ENCODE data around the gene LNP1.

LNP1 gene

GRCh38 chr3:100366424-100366823 lies 34.9 kb upstream of the LNP1 start:
- Histone ChIP-seq H3K4me1 (ENCODE audit: control insufficient read depth, insufficient read depth, low read length, poor library complexity, severe bottlenecking) (no peaks in the 10 kb centered on the region), H3K36me3 (ENCODE audit: control insufficient read depth, insufficient read depth, low read length) (peaks cover 35% of the 10 kb centered on the region), H3K9me3 (ENCODE audit: control insufficient read depth, low read length) (no peaks in the 10 kb centered on the region)

GRCh38 chr3:100368441-100368840 lies 32.9 kb upstream of the LNP1 start:
- no peak overlapping the region for H3K27ac ChIP-seq (ENCODE audit: insufficient read depth, low read length, poor library complexity, severe bottlenecking)
- no peaks in the 10 kb centered on the region for H3K9me3 ChIP-seq (ENCODE audit: control insufficient read depth, low read length)
- no peaks in the 10 kb centered on the region for H3K27me3 ChIP-seq (replicated peaks; ENCODE audit: control insufficient read depth, insufficient read depth, low read length, poor library complexity, severe bottlenecking)
- DNase-seq: no peak
- no peaks in the 10 kb centered on the region for H3K4me1 ChIP-seq (ENCODE audit: control insufficient read depth, insufficient read depth, low read length, poor library complexity, severe bottlenecking)
- peaks cover 41% of the 10 kb centered on the region for H3K36me3 ChIP-seq (ENCODE audit: control insufficient read depth, insufficient read depth, low read length)
- H3K4me3 ChIP-seq (ENCODE audit: insufficient read depth, low read depth, low read length, poor library complexity, severe bottlenecking): no peak overlapping the region

More at GRCh38 chr3:100366424-100366823, 34.9 kb upstream of the LNP1 start:
- Histone ChIP-seq H3K27me3 (replicated peaks; ENCODE audit: control insufficient read depth, insufficient read depth, low read length, poor library complexity, severe bottlenecking) (no peaks in the 10 kb centered on the region), H3K27ac (ENCODE audit: insufficient read depth, low read length, poor library complexity, severe bottlenecking) (no peak overlapping the region), H3K4me3 (ENCODE audit: insufficient read depth, low read depth, low read length, poor library complexity, severe bottlenecking) (no peak overlapping the region)
- no peak for DNase-seq

DNA sequence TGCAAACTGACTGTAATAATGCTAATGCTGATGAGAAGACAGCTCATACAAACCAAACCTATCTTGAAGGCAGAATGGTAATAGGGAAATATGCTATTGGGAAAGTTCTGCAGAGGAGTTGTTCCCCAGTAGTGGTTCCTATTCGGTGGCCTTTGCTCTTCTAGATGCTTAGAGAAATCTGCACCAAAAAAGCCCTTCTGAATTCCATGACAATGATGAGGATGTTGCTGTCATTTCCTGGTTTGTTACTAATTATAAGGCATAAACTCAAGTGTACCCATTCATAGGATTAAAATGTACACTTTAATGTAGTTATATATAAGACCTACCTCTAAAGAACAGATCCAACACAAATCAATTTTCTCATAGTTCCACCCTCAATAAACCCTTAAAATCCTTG lies 30.6 kb upstream of the LNP1 start:
- Histone ChIP-seq H3K27ac (ENCODE audit: insufficient read depth, low read length, poor library complexity, severe bottlenecking) (no peak overlapping the region), H3K9me3 (ENCODE audit: control insufficient read depth, low read length) (no peaks in the 10 kb centered on the region), H3K27me3 (replicated peaks; ENCODE audit: control insufficient read depth, insufficient read depth, low read length, poor library complexity, severe bottlenecking) (no peaks in the 10 kb centered on the region), H3K4me3 (ENCODE audit: insufficient read depth, low read depth, low read length, poor library complexity, severe bottlenecking) (no peak overlapping the region), H3K36me3 (ENCODE audit: control insufficient read depth, insufficient read depth, low read length) (peaks cover 54% of the 10 kb centered on the region), H3K4me1 (ENCODE audit: control insufficient read depth, insufficient read depth, low read length, poor library complexity, severe bottlenecking) (no peaks in the 10 kb centered on the region)
- no peak for DNase-seq

DNA sequence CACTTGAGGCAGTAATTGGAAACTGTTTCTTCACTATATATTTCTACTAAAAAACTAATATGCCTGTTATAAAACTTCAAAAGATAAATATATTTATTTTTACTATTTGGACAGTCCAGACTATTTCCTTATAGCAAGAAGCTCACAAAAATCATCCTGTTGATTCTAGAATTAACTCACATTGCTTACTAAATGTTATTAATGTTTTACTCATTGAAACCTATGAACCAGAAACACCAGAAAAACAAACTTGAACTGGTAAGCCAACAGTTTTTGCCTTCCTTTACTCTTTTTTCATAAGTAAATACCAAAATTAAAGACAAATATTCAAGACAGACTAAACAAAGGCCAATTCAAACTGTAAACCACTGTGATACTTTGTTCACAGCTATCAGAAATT lies 26.8 kb upstream of the LNP1 start:
- no peaks in the 10 kb centered on the region for H3K27me3 ChIP-seq (replicated peaks; ENCODE audit: control insufficient read depth, insufficient read depth, low read length, poor library complexity, severe bottlenecking)
- no peak for DNase-seq
- H3K4me1 ChIP-seq (ENCODE audit: control insufficient read depth, insufficient read depth, low read length, poor library complexity, severe bottlenecking): no peaks in the 10 kb centered on the region
- H3K9me3 ChIP-seq (ENCODE audit: control insufficient read depth, low read length): no peaks in the 10 kb centered on the region
- no peak overlapping the region for H3K27ac ChIP-seq (ENCODE audit: insufficient read depth, low read length, poor library complexity, severe bottlenecking)
- peaks cover 43% of the 10 kb centered on the region for H3K36me3 ChIP-seq (ENCODE audit: control insufficient read depth, insufficient read depth, low read length)
- H3K4me3 ChIP-seq (ENCODE audit: insufficient read depth, low read depth, low read length, poor library complexity, severe bottlenecking): no peak overlapping the region

DNA sequence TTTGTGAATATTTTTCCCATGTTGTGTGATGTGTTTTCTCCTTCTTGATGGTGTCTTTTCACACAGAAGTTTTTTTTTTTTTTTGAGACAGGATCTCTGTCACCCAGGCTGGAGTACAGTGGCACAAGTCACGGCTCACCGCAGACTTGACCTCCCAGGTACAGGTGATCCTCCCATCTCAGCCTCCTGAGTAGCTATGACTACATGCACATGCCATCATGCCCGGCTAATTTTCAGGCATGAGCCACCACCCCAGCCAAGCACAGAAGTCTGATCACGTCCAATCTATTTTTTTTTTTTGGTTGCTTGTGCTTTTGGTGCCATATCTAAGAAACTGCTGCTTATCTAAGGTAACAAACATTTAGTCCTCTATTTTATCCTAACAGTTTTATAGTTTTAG lies 25.0 kb upstream of the LNP1 start:
- H3K36me3 ChIP-seq (ENCODE audit: control insufficient read depth, insufficient read depth, low read length): peaks cover 44% of the 10 kb centered on the region
- DNase-seq: no peak

GRCh38 chr3:100384733-100385525 lies 16.4 kb upstream of the LNP1 start:
- Histone ChIP-seq H3K27me3 (replicated peaks; ENCODE audit: control insufficient read depth, insufficient read depth, low read length, poor library complexity, severe bottlenecking) (no peaks in the 10 kb centered on the region), H3K4me1 (ENCODE audit: control insufficient read depth, insufficient read depth, low read length, poor library complexity, severe bottlenecking) (no peaks in the 10 kb centered on the region), H3K36me3 (ENCODE audit: control insufficient read depth, insufficient read depth, low read length) (peaks cover 37% of the 10 kb centered on the region), H3K27ac (ENCODE audit: insufficient read depth, low read length, poor library complexity, severe bottlenecking) (no peak overlapping the region), H3K9me3 (ENCODE audit: control insufficient read depth, low read length) (no peaks in the 10 kb centered on the region), H3K4me3 (ENCODE audit: insufficient read depth, low read depth, low read length, poor library complexity, severe bottlenecking) (no peak overlapping the region)
- no peak for DNase-seq

More for the DNA sequence above, 25.0 kb upstream of the LNP1 start:
- Histone ChIP-seq H3K27ac (ENCODE audit: insufficient read depth, low read length, poor library complexity, severe bottlenecking) (no peak overlapping the region), H3K27me3 (replicated peaks; ENCODE audit: control insufficient read depth, insufficient read depth, low read length, poor library complexity, severe bottlenecking) (no peaks in the 10 kb centered on the region), H3K4me3 (ENCODE audit: insufficient read depth, low read depth, low read length, poor library complexity, severe bottlenecking) (no peak overlapping the region), H3K4me1 (ENCODE audit: control insufficient read depth, insufficient read depth, low read length, poor library complexity, severe bottlenecking) (no peaks in the 10 kb centered on the region), H3K9me3 (ENCODE audit: control insufficient read depth, low read length) (no peaks in the 10 kb centered on the region)

- Histone ChIP-seq H3K27ac (ENCODE audit: insufficient read depth, low read length, poor library complexity, severe bottlenecking) (no peak overlapping the region), H3K36me3 (ENCODE audit: control insufficient read depth, insufficient read depth, low read length) (peaks cover 26% of the 10 kb centered on the region), H3K27me3 (replicated peaks; ENCODE audit: control insufficient read depth, insufficient read depth, low read length, poor library complexity, severe bottlenecking) (no peaks in the 10 kb centered on the region), H3K4me1 (ENCODE audit: control insufficient read depth, insufficient read depth, low read length, poor library complexity, severe bottlenecking) (no peaks in the 10 kb centered on the region), H3K9me3 (ENCODE audit: control insufficient read depth, low read length) (no peaks in the 10 kb centered on the region), H3K4me3 (ENCODE audit: insufficient read depth, low read depth, low read length, poor library complexity, severe bottlenecking) (no peak overlapping the region)
- no peak for DNase-seq
These were observed 14.8 kb upstream of the LNP1 start for GRCh38 chr3:100386437-100387074.

DNA sequence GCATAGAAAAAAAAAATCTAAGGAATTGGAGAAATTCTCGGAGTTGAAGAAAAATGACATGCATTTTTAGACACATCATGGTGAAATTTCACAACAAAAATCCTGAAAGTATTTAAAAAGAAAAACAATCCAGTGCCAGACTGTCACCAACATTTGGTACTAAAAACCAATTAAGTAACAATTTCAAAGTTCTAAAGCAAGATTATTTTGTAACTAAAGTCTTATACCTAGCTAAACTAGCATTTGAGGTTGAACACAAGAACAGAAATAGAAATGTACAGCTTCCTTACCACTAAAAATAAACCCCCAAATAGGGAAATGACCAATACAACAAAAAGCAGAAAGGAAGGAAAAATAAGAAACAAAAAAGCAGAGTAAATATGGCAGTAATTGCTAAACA lies 12.3 kb upstream of the LNP1 start:
- DNase-seq: no peak
- no peak overlapping the region for H3K4me3 ChIP-seq (ENCODE audit: insufficient read depth, low read depth, low read length, poor library complexity, severe bottlenecking)
- H3K4me1 ChIP-seq (ENCODE audit: control insufficient read depth, insufficient read depth, low read length, poor library complexity, severe bottlenecking): no peaks in the 10 kb centered on the region
- H3K27me3 ChIP-seq (replicated peaks; ENCODE audit: control insufficient read depth, insufficient read depth, low read length, poor library complexity, severe bottlenecking): no peaks in the 10 kb centered on the region
- H3K36me3 ChIP-seq (ENCODE audit: control insufficient read depth, insufficient read depth, low read length): peaks cover 25% of the 10 kb centered on the region
- H3K9me3 ChIP-seq (ENCODE audit: control insufficient read depth, low read length): no peaks in the 10 kb centered on the region
- no peak overlapping the region for H3K27ac ChIP-seq (ENCODE audit: insufficient read depth, low read length, poor library complexity, severe bottlenecking)

DNA sequence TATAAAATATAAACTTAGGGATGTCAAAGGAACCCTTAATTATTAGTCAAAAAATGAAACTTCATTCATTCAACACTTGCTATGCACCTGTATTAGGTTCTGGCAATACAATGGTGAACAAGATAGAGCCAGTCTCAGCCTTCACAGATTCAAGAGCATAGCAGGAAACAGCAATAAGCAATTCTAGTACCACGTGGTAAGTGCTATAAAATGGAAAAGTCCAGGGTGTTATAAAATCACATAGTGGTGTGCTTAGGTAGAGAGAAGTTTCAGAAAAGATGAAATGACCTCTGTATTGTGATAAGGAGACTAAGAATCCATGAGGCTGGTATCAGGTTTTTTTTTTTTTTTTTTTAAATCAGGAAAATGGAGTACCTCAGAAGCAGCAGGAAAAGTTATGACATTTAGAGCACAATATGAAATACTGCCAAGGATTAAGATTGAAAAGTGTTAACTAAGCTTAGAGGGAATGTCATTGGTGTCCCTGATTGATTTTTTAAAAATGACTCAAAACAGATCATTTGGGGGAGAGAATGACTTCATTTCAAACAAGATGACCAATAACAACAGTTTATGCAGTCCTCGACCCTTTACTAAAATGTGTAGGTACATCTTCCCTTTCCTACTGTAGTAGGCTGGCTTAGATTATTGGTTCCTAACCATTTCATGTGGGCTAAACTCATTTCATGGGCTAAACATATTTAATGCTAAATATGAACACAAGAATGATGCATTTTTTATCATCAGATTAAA lies 5.5 kb upstream of the LNP1 start:
- H3K4me3 ChIP-seq (ENCODE audit: insufficient read depth, low read depth, low read length, poor library complexity, severe bottlenecking): no peak overlapping the region
- no peaks in the 10 kb centered on the region for H3K36me3 ChIP-seq (ENCODE audit: control insufficient read depth, insufficient read depth, low read length)
- H3K9me3 ChIP-seq (ENCODE audit: control insufficient read depth, low read length): no peaks in the 10 kb centered on the region
- no peak overlapping the region for H3K27ac ChIP-seq (ENCODE audit: insufficient read depth, low read length, poor library complexity, severe bottlenecking)
- DNase-seq: no peak
- H3K4me1 ChIP-seq (ENCODE audit: control insufficient read depth, insufficient read depth, low read length, poor library complexity, severe bottlenecking): peaks cover 5% of the 10 kb centered on the region
- no peaks in the 10 kb centered on the region for H3K27me3 ChIP-seq (replicated peaks; ENCODE audit: control insufficient read depth, insufficient read depth, low read length, poor library complexity, severe bottlenecking)

GRCh38 chr3:100396967-100397366 lies 4.4 kb upstream of the LNP1 start:
- Histone ChIP-seq H3K27me3 (replicated peaks; ENCODE audit: control insufficient read depth, insufficient read depth, low read length, poor library complexity, severe bottlenecking) (no peaks in the 10 kb centered on the region), H3K36me3 (ENCODE audit: control insufficient read depth, insufficient read depth, low read length) (no peaks in the 10 kb centered on the region), H3K9me3 (ENCODE audit: control insufficient read depth, low read length) (no peaks in the 10 kb centered on the region), H3K4me1 (ENCODE audit: control insufficient read depth, insufficient read depth, low read length, poor library complexity, severe bottlenecking) (peaks cover 5% of the 10 kb centered on the region), H3K4me3 (ENCODE audit: insufficient read depth, low read depth, low read length, poor library complexity, severe bottlenecking) (no peak overlapping the region), H3K27ac (ENCODE audit: insufficient read depth, low read length, poor library complexity, severe bottlenecking) (no peak overlapping the region)
- no peak for DNase-seq

Data from effector memory CD4-positive, alpha-beta T cell (primary cell).